Bronchial epithelial cell (primary cell): ENCODE results near the gene CRLF2. TPM values are rescaled to one million over a fixed set of nuclear protein-coding genes. Genes with fewer than 3 reads are reported as not detected.
"Not testable (repeated sequence)": the region's sequence is repeated elsewhere in the genome, so short reads cannot be mapped to it uniquely, and the experiment has no call there.

ENCODE experiments used
- DNase-seq: peaks from one replicate; pipeline ENCODE4 v3.0.0-alpha.2; 2010; ENCODE audit warnings: low read depth
- FAIRE-seq: peaks from 2 replicates; lab custom pipeline; 2011; peaks lifted over from hg19 to GRCh38; lab: Jason Lieb, UNC
- H3K27me3 ChIP-seq: 2 replicates; pipeline ENCODE4 v1.5.1; 2011; ENCODE audit warnings: low read length; ENCODE audit not compliant: control insufficient read depth, insufficient read depth
- H3K36me3 ChIP-seq: 2 replicates; pipeline ENCODE4 v1.5.1; 2011; ENCODE audit warnings: low read length; ENCODE audit not compliant: control insufficient read depth, insufficient read depth
- H3K4me3 ChIP-seq: 2 replicates; pipeline ENCODE4 v1.5.1; 2011; ENCODE audit warnings: mild to moderate bottlenecking, low read depth, low read length, control low read depth
- total RNA-seq: library from RNA; depleted of rRNA; stranded (reverse); fragments of >200 nt; gene quantifications from 2 replicates; pipeline ENCODE4 v1.2.1, GENCODE V29; 2014
- TF ChIP-seq, protein P1 (sequence below): IDR thresholded peaks from 2 replicates; pipeline ENCODE4 v1.5.1; 2011; ENCODE audit warnings: mild to moderate bottlenecking, moderate library complexity, low read length, control low read depth, inconsistent platforms; ENCODE audit not compliant: insufficient read depth, severe bottlenecking

The CRLF2 gene
- total RNA-seq, 1 donor from 2014 or later = not detected

GRCh38 chrX:1185561-1185960, 26.9 kb downstream of the CRLF2 start:
- Histone ChIP-seq H3K4me3 (no peak overlapping the region), H3K36me3 (no peaks in the 10 kb centered on the region), H3K27me3 (no peaks in the 10 kb centered on the region)
- TF ChIP-seq, protein P1, sequence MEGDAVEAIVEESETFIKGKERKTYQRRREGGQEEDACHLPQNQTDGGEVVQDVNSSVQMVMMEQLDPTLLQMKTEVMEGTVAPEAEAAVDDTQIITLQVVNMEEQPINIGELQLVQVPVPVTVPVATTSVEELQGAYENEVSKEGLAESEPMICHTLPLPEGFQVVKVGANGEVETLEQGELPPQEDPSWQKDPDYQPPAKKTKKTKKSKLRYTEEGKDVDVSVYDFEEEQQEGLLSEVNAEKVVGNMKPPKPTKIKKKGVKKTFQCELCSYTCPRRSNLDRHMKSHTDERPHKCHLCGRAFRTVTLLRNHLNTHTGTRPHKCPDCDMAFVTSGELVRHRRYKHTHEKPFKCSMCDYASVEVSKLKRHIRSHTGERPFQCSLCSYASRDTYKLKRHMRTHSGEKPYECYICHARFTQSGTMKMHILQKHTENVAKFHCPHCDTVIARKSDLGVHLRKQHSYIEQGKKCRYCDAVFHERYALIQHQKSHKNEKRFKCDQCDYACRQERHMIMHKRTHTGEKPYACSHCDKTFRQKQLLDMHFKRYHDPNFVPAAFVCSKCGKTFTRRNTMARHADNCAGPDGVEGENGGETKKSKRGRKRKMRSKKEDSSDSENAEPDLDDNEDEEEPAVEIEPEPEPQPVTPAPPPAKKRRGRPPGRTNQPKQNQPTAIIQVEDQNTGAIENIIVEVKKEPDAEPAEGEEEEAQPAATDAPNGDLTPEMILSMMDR = no peak
- DNase-seq (no peak), FAIRE-seq (no peak)

GRCh38 chrX:1182211-1182610, 30.2 kb downstream of the CRLF2 start:
- no peak for DNase-seq
- Histone ChIP-seq H3K4me3 (no peak overlapping the region), H3K27me3 (no peaks in the 10 kb centered on the region), H3K36me3 (no peaks in the 10 kb centered on the region)
- no peak for FAIRE-seq
- TF ChIP-seq, protein P1 = no peak

DNA sequence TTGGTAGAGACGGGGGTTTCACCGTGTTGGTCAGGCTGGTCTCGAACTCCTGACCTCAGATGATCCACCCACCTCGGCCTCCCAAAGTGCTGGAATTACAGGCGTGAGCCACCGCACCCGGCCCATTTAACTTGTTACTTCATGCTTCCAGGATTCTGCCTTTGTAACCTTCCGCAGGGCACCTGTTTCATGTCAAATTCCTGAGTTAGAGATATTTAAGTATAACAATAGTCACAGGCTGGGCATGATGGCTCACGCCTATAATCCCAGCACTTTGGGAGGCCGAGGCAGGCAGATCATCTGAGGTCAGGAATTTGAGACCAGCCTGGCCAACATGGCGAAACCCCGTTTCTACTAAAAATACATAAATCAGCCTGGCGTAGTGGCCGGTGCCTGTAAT, 30.8 kb downstream of the CRLF2 start:
- not testable (repeated sequence) for DNase-seq, H3K4me3 ChIP-seq, FAIRE-seq, H3K27me3 ChIP-seq, H3K36me3 ChIP-seq

GRCh38 chrX:1181170-1181569, 31.3 kb downstream of the CRLF2 start:
- DNase-seq = no peak
- no peaks in the 10 kb centered on the region for H3K36me3 ChIP-seq
- TF ChIP-seq, protein P1 = no peak
- no peak for FAIRE-seq
- no peaks in the 10 kb centered on the region for H3K27me3 ChIP-seq
- no peak overlapping the region for H3K4me3 ChIP-seq

DNA sequence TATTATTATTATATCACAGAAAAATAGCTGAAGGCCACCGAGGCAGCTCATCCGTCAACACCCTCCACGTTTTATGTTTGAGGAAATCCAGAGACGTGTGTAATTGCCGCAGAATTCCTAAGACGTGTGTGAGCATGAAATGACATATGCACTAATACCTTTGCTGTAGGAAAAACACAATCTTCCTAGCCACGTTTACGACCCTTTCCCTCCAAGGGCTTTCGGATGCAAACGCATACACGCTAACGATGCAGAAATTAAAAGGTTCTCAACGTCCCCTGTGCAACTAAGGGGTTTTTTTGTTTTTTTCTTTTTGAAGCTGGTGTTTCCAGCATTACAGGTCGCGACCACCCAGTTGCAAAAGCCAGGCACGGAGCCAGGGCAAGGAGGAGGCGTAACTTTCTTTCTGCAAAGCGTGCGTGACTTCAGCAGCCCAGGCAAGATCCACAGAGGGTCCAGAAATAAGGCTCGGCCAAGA, 33.8 kb downstream of the CRLF2 start:
- DNase-seq (peak; percentile 32), FAIRE-seq (no peak)
- Histone ChIP-seq H3K4me3 (no peak overlapping the region), H3K36me3 (no peaks in the 10 kb centered on the region), H3K27me3 (no peaks in the 10 kb centered on the region)
- TF ChIP-seq, protein P1 = no peak

GRCh38 chrX:1176531-1177320, 35.7 kb downstream of the CRLF2 start:
- not testable (repeated sequence) for DNase-seq, FAIRE-seq

DNA sequence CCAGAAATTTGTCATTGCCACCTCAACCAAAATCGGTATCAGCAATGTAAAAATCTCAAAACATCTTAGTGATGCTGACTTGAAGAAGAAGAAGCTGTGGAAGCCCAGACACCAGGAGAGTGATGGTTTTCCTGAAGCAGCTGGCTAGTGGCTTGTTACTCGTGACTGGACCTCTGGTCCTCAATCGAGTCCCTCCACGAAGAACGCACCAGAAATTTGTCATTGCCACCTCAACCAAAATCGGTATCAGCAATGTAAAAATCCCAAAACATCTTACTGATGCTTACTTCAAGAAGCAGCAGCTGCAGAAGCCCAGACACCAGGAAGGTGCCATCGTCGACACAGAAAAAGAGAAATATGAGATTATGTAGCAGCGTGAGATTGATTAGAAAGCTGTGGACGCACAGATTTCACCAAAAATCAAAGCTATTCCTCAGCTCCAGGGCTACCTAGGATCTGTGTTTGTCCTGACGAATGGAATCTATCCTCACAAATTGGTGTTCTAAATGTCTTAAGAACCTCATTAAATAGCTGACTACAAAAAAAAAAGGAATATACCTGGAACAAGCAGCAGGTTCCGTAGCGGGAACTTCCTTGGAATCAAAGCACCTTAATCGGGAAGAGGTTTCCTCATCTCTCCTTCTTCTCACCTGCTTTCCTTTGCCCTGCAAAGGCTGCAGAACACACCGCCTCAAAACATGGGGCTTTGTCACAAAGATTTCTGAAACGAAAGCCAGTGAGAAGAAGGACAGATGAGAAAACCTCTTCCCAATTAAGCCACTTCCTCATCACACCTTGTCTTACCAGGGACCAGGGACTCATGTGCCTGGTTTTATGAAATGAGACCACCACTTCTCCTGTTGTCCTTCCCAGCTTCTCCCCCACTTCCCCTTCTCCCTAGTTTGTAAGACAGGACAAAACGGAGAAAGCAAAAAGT, 37.6 kb downstream of the CRLF2 start:
- not testable (repeated sequence) for H3K4me3 ChIP-seq, H3K27me3 ChIP-seq, DNase-seq, FAIRE-seq, H3K36me3 ChIP-seq

More at GRCh38 chrX:1176531-1177320, 35.7 kb downstream of the CRLF2 start:
- H3K36me3 ChIP-seq, H3K4me3 ChIP-seq, H3K27me3 ChIP-seq: not testable (repeated sequence)

DNA sequence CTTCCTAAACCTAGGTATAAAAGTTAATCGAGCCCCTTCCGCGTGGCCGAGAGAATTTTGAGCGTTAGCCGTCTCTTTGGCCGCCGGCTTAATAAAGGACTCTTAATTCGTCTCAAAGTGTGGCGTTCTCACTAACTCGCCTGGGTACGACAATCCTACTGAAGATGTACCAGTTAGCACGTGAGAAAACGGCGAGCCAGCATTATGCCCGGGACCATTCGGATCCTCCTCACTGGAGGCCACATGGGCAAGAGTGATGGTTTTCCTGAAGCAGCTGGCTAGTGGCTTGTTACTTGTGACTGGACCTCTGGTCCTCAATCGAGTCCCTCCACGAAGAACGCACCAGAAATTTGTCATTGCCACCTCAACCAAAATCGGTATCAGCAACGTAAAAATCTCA, 39.0 kb downstream of the CRLF2 start:
- not testable (repeated sequence) for H3K4me3 ChIP-seq, FAIRE-seq, H3K36me3 ChIP-seq, DNase-seq, H3K27me3 ChIP-seq
